Right lobe of liver (tissue), 4 donors: ENCODE results near the gene METTL13.

Experiments used
- POLR2A ChIP-seq: fragments of 450-650 bp; IDR thresholded peaks from one replicate; pipeline ENCODE4 v1.6.1; 2017; ENCODE audit warnings: antibody characterized with exemption, mild to moderate bottlenecking
- TF ChIP-seq, protein P1 (sequence below), 4 donors: fragments of 200-600 bp in 3 of 4; fragments of 450-650 bp in 1 of 4; IDR thresholded peaks; one replicate each; pipeline versions ENCODE4 v1.5.1 to v1.8.0; 2016 to 2022; ENCODE audit warnings: antibody characterized with exemption in 4 of 4, mild to moderate bottlenecking in 2 of 4
- donor health status: DM: no; HTN: no; CAD: no.
- donor health status: DM: no; HTN: no; CAD: no.
- donor health status: DM: no; HTN: yes; CAD: no.

DNA sequence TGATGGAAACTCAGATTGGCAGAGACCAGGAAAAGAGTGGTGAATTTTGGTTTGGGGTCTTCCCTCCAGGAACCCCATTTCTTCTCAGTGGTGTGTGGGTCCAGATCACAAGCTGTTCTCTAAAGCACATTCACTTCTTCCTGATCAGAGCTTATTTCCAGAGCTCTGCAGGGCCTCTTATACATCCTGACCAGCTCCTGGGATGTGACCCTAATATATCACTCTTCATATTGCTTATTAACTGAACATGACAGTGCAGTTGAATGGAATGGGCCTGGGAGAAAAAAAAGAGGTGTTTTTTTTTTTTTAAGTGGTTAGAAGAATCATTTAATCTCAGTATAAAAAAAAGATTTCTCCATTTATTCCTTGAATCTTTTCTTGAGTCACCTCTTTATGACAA, 30.2 kb downstream of the METTL13 start:
- TF ChIP-seq, protein P1, sequence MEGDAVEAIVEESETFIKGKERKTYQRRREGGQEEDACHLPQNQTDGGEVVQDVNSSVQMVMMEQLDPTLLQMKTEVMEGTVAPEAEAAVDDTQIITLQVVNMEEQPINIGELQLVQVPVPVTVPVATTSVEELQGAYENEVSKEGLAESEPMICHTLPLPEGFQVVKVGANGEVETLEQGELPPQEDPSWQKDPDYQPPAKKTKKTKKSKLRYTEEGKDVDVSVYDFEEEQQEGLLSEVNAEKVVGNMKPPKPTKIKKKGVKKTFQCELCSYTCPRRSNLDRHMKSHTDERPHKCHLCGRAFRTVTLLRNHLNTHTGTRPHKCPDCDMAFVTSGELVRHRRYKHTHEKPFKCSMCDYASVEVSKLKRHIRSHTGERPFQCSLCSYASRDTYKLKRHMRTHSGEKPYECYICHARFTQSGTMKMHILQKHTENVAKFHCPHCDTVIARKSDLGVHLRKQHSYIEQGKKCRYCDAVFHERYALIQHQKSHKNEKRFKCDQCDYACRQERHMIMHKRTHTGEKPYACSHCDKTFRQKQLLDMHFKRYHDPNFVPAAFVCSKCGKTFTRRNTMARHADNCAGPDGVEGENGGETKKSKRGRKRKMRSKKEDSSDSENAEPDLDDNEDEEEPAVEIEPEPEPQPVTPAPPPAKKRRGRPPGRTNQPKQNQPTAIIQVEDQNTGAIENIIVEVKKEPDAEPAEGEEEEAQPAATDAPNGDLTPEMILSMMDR (IDR thresholded peaks at IDR 0.05), result no peak
- no peak for TF ChIP-seq POLR2A
